H1 (cell line): ENCODE data around the gene RFX3. TPM values are rescaled to one million over a fixed set of nuclear protein-coding genes. Genes with fewer than 3 reads are reported as not detected.

Experiments
- CTCF ChIP-seq, 3 experiments: IDR thresholded peaks; 1 replicate in 2 of 3; 2 replicates in 1 of 3; pipeline versions ENCODE4 v1.5.1 to v1.6.1; 2011; ENCODE audit warnings: low read length in 3 of 3, mild to moderate bottlenecking in 3 of 3, inconsistent platforms in 2 of 3, low read depth in 1 of 3, moderate library complexity in 1 of 3; ENCODE audit not compliant: insufficient read depth in 1 of 3; ENCODE audit errors: control extremely low read depth in 1 of 3
- SP4 ChIP-seq: IDR thresholded peaks from 2 replicates; pipeline ENCODE4 v1.6.1; 2012; ENCODE audit warnings: low read length, inconsistent platforms
- polyA plus RNA-seq, 7 experiments: library from polyadenylated mRNA; depleted of rRNA in 3 of 7; stranded (reverse) in 5 of 7; unstranded in 2 of 7; fragments of >200 nt in 5 of 7; fragments of 200-250 nt in 2 of 7; gene quantifications; 1 replicate in 5 of 7; 2 replicates in 1 of 7; 4 replicates in 1 of 7; pipeline versions ENCODE4 v1.2.1 to v1.2.3, GENCODE V29; 2011 to 2013; ENCODE audit warnings: missing spikeins in 2 of 7, mixed read lengths in 2 of 7
- total RNA-seq: library from RNA; stranded (reverse); fragmentation: NEBNext Ultra II Directional; extraction: Animal tissue kit (Norgen Biotek cat#: 25700); gene quantifications from 2 replicates; pipeline ENCODE4 v1.2.1, GENCODE V29; 2021

RFX3 gene
- total and polyA plus RNA-seq, 2 of the 8 experiments (the other 6 are each of a cell fraction or from before 2014, with no cell fraction given): 4.9 to 22.6 TPM

GRCh38 chr9:3346549-3346948 is 179.3 kb downstream of the RFX3 start (continued):
- TF ChIP-seq CTCF (IDR thresholded peaks at IDR 0.05; ENCODE audit: control extremely low read depth in 1 of 3, insufficient read depth in 1 of 3, low read depth in 1 of 3, low read length in 3 of 3) (no peak), SP4 (no peak)
